H1 (cell line): ENCODE data around the gene EHD2. TPM values are rescaled to one million over a fixed set of nuclear protein-coding genes. Genes with fewer than 3 reads are reported as not detected.

Experiments used
- CTCF ChIA-PET: fragments of 300-600 bp; sonication (Branson Sonifier 250); formaldehyde crosslinking; loops from one replicate; lab custom pipeline; 2021; ENCODE audit not compliant: partially characterized antibody; lab: Charles Lee
- POLR2A ChIA-PET: fragments of 300-600 bp; sonication (Branson Sonifier 250); formaldehyde crosslinking; loops from one replicate; lab custom pipeline; 2021; ENCODE audit warnings: inconsistent platforms; ENCODE audit not compliant: partially characterized antibody; lab: Charles Lee
- DNase-seq, 2 experiments: peaks; one replicate each; pipeline versions ENCODE4 v3.0.0 to v3.0.0-alpha.2; 2010 to 2022; ENCODE audit warnings: low spot score in 2 of 2, low read depth in 1 of 2, mixed read lengths in 1 of 2
- FAIRE-seq: peaks from 2 replicates; lab custom pipeline; 2011; peaks lifted over from hg19 to GRCh38; lab: Jason Lieb, UNC
- H2AFZ ChIP-seq: 2 replicates; pipeline ENCODE4 v1.8.1; 2012; ENCODE audit warnings: low read length, inconsistent platforms
- H2AK5ac ChIP-seq: 2 replicates; pipeline ENCODE4 v1.6.1; 2013; ENCODE audit warnings: low read depth, low read length
- H2BK120ac ChIP-seq: replicated peaks from 2 replicates; pipeline ENCODE3; 2013; ENCODE audit warnings: low read depth, low read length, inconsistent platforms
- H2BK12ac ChIP-seq: 2 replicates; pipeline ENCODE4 v1.6.1; 2013; ENCODE audit warnings: low read depth, low read length
- H2BK15ac ChIP-seq: 2 replicates; pipeline ENCODE4 v1.6.1; 2013; ENCODE audit warnings: low read length
- H2BK20ac ChIP-seq: 2 replicates; pipeline ENCODE4 v1.6.1; 2013; ENCODE audit warnings: low read length
- H2BK5ac ChIP-seq: 2 replicates; pipeline ENCODE4 v1.6.1; 2013; ENCODE audit warnings: low read depth, low read length
- H3K14ac ChIP-seq: 2 replicates; pipeline ENCODE4 v1.6.1; 2013; ENCODE audit warnings: inconsistent platforms; ENCODE audit not compliant: insufficient read length
- H3K18ac ChIP-seq: 2 replicates; pipeline ENCODE4 v1.6.1; 2013; ENCODE audit warnings: low read length; ENCODE audit errors: extremely low read depth
- H3K23ac ChIP-seq: 2 replicates; pipeline ENCODE4 v1.6.1; 2013; ENCODE audit warnings: inconsistent platforms; ENCODE audit not compliant: insufficient read length
- H3K23me2 ChIP-seq: 2 replicates; pipeline ENCODE4 v1.6.1; 2013; ENCODE audit warnings: low read depth, low read length
- H3K27ac ChIP-seq: 2 replicates; pipeline ENCODE4 v1.6.1; 2011; ENCODE audit warnings: low read depth, low read length, inconsistent platforms
- H3K27me3 ChIP-seq, 4 experiments: replicated peaks in 1 of 4; 1 replicate in 1 of 4; 2 replicates in 3 of 4; pipeline versions ENCODE4 v1.6.1 to v1.8.1; 2011 to 2013; ENCODE audit warnings: low read length in 3 of 4, mild to moderate bottlenecking in 3 of 4, inconsistent platforms in 2 of 4, mixed read lengths in 2 of 4, moderate library complexity in 1 of 4; ENCODE audit not compliant: control insufficient read depth in 3 of 4, insufficient read depth in 3 of 4; ENCODE audit errors: extremely low read depth in 1 of 4
- H3K36me3 ChIP-seq, 4 experiments: 2 replicates each; pipeline versions ENCODE4 v1.6.1 to v1.8.1; 2011 to 2013; ENCODE audit warnings: mild to moderate bottlenecking in 4 of 4, low read length in 3 of 4, moderate library complexity in 2 of 4, control low read depth in 1 of 4, inconsistent platforms in 1 of 4; ENCODE audit not compliant: insufficient read depth in 4 of 4, control insufficient read depth in 2 of 4
- H3K4ac ChIP-seq: replicated peaks from 2 replicates; pipeline ENCODE3; 2013; ENCODE audit warnings: low read length, low read depth, mixed read lengths, inconsistent platforms; ENCODE audit not compliant: insufficient read length
- H3K4me1 ChIP-seq, 4 experiments: replicated peaks in 1 of 4; 1 replicate in 1 of 4; 2 replicates in 3 of 4; pipeline versions ENCODE4 v1.6.1 to v1.8.1; 2011 to 2013; ENCODE audit warnings: low read length in 3 of 4, inconsistent platforms in 2 of 4, mixed read lengths in 1 of 4; ENCODE audit not compliant: insufficient read depth in 4 of 4, control insufficient read depth in 3 of 4
- H3K4me2 ChIP-seq, 2 experiments: 2 replicates each; pipeline versions ENCODE4 v1.6.1 to v1.8.1; 2011 to 2013; ENCODE audit warnings: low read depth in 2 of 2, low read length in 2 of 2, control low read depth in 1 of 2, inconsistent platforms in 1 of 2, mild to moderate bottlenecking in 1 of 2; ENCODE audit not compliant: insufficient read depth in 1 of 2
- H3K4me3 ChIP-seq, 4 experiments: fragments of 200-600, 300-600 bp in 1 of 4; sonication (generic), shearing (Covaris generic), sonication (Bioruptor Twin) in 1 of 4; 2 replicates each; pipeline versions ENCODE4 v1.5.1 to v1.8.1; 2011 to 2016; ENCODE audit warnings: low read length in 4 of 4, low read depth in 3 of 4, control low read depth in 2 of 4, inconsistent platforms in 2 of 4, mild to moderate bottlenecking in 2 of 4, mixed read lengths in 1 of 4, moderate library complexity in 1 of 4; ENCODE audit not compliant: insufficient read depth in 2 of 4; ENCODE audit errors: extremely low read depth in 1 of 4
- H3K56ac ChIP-seq: replicated peaks from 2 replicates; pipeline ENCODE3; 2013; ENCODE audit warnings: low read depth, mild to moderate bottlenecking, mixed read lengths, low read length, inconsistent platforms; ENCODE audit not compliant: insufficient read length
- H3K79me1 ChIP-seq: 2 replicates; pipeline ENCODE4 v1.6.1; 2013; ENCODE audit warnings: low read depth, low read length, control low read depth
- H3K79me2 ChIP-seq, 2 experiments: 2 replicates each; pipeline versions ENCODE4 v1.6.1 to v1.8.1; 2012 to 2013; ENCODE audit warnings: low read length in 2 of 2, mild to moderate bottlenecking in 2 of 2, inconsistent platforms in 1 of 2; ENCODE audit not compliant: insufficient read depth in 2 of 2, control insufficient read depth in 1 of 2
- H3K9ac ChIP-seq, 4 experiments: replicated peaks in 1 of 4; 1 replicate in 1 of 4; 2 replicates in 3 of 4; pipeline versions ENCODE4 v1.6.1 to v1.8.1; 2011 to 2013; ENCODE audit warnings: low read depth in 3 of 4, low read length in 3 of 4, control low read depth in 2 of 4, mild to moderate bottlenecking in 2 of 4, moderate library complexity in 2 of 4, inconsistent platforms in 1 of 4; ENCODE audit errors: extremely low read depth in 1 of 4
- H3K9me3 ChIP-seq, 2 experiments: 2 replicates each; pipeline versions ENCODE4 v1.6.1 to v1.8.1; 2012 to 2013; ENCODE audit warnings: mild to moderate bottlenecking in 2 of 2, moderate library complexity in 2 of 2, control low read depth in 1 of 2, inconsistent platforms in 1 of 2, low read depth in 1 of 2, low read length in 1 of 2, mixed read lengths in 1 of 2; ENCODE audit not compliant: insufficient read depth in 2 of 2
- H4K20me1 ChIP-seq, 2 experiments: replicated peaks in 1 of 2; 2 replicates each; pipeline versions ENCODE3 to v1.8.1; 2011 to 2013; ENCODE audit warnings: inconsistent platforms in 2 of 2, low read length in 2 of 2, mild to moderate bottlenecking in 1 of 2; ENCODE audit not compliant: insufficient read depth in 2 of 2, control insufficient read depth in 1 of 2
- H4K5ac ChIP-seq: 2 replicates; pipeline ENCODE4 v1.6.1; 2013; ENCODE audit warnings: low read length, low read depth, mixed read lengths, inconsistent platforms; ENCODE audit not compliant: insufficient read length
- H4K8ac ChIP-seq: 2 replicates; pipeline ENCODE4 v1.8.0; 2013; ENCODE audit warnings: mild to moderate bottlenecking, moderate library complexity, low read length, inconsistent platforms; ENCODE audit not compliant: insufficient read depth; ENCODE audit errors: extremely low read depth
- H4K91ac ChIP-seq: replicated peaks from 2 replicates; pipeline ENCODE3; 2013; ENCODE audit warnings: low read length, mixed read lengths, inconsistent platforms; ENCODE audit not compliant: insufficient read length
- CTBP2 ChIP-seq: IDR thresholded peaks from 2 replicates; pipeline ENCODE4 v1.7.0; 2011; ENCODE audit warnings: borderline replicate concordance, mild to moderate bottlenecking, moderate library complexity, mixed read lengths, low read length; ENCODE audit not compliant: insufficient read depth, insufficient read length
- JUND ChIP-seq: IDR thresholded peaks from 2 replicates; pipeline ENCODE4 v1.6.1; 2011; ENCODE audit warnings: mild to moderate bottlenecking, improper control_type of control experiment, low read length
- KDM1A ChIP-seq: fragments of 200-600, 300-600 bp; sonication (generic); IDR thresholded peaks from 2 replicates; pipeline ENCODE4 v1.7.1; 2016; ENCODE audit warnings: mild to moderate bottlenecking, low read length, borderline replicate concordance
- KDM4A ChIP-seq: IDR thresholded peaks from one replicate; pipeline ENCODE4 v1.7.1; 2012; ENCODE audit warnings: low read depth, mild to moderate bottlenecking, moderate library complexity, low read length, inconsistent platforms; ENCODE audit not compliant: severe bottlenecking
- MAFK ChIP-seq: IDR thresholded peaks from 2 replicates; pipeline ENCODE4 v1.6.1; 2012; ENCODE audit warnings: low read depth, mild to moderate bottlenecking, improper control_type of control experiment, low read length
- RAD21 ChIP-seq, 2 experiments: IDR thresholded peaks in 1 of 2; conservative IDR thresholded peaks in 1 of 2; 2 replicates each; pipeline ENCODE4 v1.6.1; 2011; ENCODE audit warnings: low read depth in 2 of 2, low read length in 2 of 2, improper control_type of control experiment in 1 of 2, inconsistent platforms in 1 of 2, mild to moderate bottlenecking in 1 of 2, moderate library complexity in 1 of 2
- SAP30 ChIP-seq: fragments of 300-600 bp; sonication (generic); IDR thresholded peaks from 2 replicates; pipeline ENCODE4 v1.7.1; 2012; ENCODE audit warnings: low read length, moderate library complexity, mild to moderate bottlenecking, inconsistent platforms; ENCODE audit not compliant: insufficient read depth, insufficient replicate concordance
- SIN3A ChIP-seq, 2 experiments: IDR thresholded peaks in 1 of 2; conservative IDR thresholded peaks in 1 of 2; 2 replicates each; pipeline ENCODE4 v1.6.1; 2011 to 2012; ENCODE audit warnings: low read length in 2 of 2, improper control_type of control experiment in 1 of 2, low read depth in 1 of 2, mild to moderate bottlenecking in 1 of 2
- SUZ12 ChIP-seq: fragments of 200-600 bp; sonication (generic); IDR thresholded peaks from 2 replicates; pipeline ENCODE4 v1.6.1; 2012; ENCODE audit warnings: mild to moderate bottlenecking, inconsistent platforms, low read length, moderate library complexity, mixed read lengths
- YY1 ChIP-seq: IDR thresholded peaks from 2 replicates; pipeline ENCODE4 v1.6.1; 2011; ENCODE audit warnings: low read depth, mild to moderate bottlenecking, low read length
- ZNF274 ChIP-seq: IDR thresholded peaks from 2 replicates; pipeline ENCODE4 v1.7.0; 2012; ENCODE audit warnings: low read length, borderline replicate concordance; ENCODE audit errors: extremely low read depth
- WGBS, 2 experiments: shearing (Covaris generic) in 1 of 2; methylation state at CpG; one replicate each; pipeline versions ENCODE4 v1.1.6 to v1.1.7; 2013 to 2015; ENCODE audit warnings: low lambda C conversion rate in 2 of 2, mixed read lengths in 2 of 2, inconsistent platforms in 1 of 2, low coverage in 1 of 2, missing lambda C conversion rate in 1 of 2; ENCODE audit not compliant: insufficient replicate concordance in 2 of 2, insufficient coverage in 1 of 2, insufficient read length in 1 of 2; ENCODE audit errors: extremely low coverage in 1 of 2, missing lambda C conversion rate in 1 of 2; 5-methylcytosine and 5-hydroxymethylcytosine counted together
- polyA plus RNA-seq, 7 experiments: library from polyadenylated mRNA; depleted of rRNA in 3 of 7; stranded (reverse) in 5 of 7; unstranded in 2 of 7; fragments of >200 nt in 5 of 7; fragments of 200-250 nt in 2 of 7; gene quantifications; 1 replicate in 5 of 7; 2 replicates in 1 of 7; 4 replicates in 1 of 7; pipeline versions ENCODE4 v1.2.1 to v1.2.3, GENCODE V29; 2011 to 2013; ENCODE audit warnings: missing spikeins in 2 of 7, mixed read lengths in 2 of 7
- total RNA-seq: library from RNA; stranded (reverse); fragmentation: NEBNext Ultra II Directional; extraction: Animal tissue kit (Norgen Biotek cat#: 25700); gene quantifications from 2 replicates; pipeline ENCODE4 v1.2.1, GENCODE V29; 2021
- TF ChIP-seq, protein P1 (sequence below): IDR thresholded peaks from 2 replicates; pipeline ENCODE4 v1.6.1; 2011; ENCODE audit warnings: low read depth, mild to moderate bottlenecking, low read length; ENCODE audit not compliant: insufficient read depth

EHD2 gene
- total and polyA plus RNA-seq, 2 of the 8 experiments (the other 6 are each of a cell fraction or from before 2014, with no cell fraction given): 4.5 to 14.3 TPM

GRCh38 chr19:47702671-47703070, 10.6 kb upstream of the EHD2 start:
- Histone ChIP-seq H2AFZ (no peak overlapping the region), H2BK12ac (no peak overlapping the region), H3K36me3 (peaks cover 2 to 23% (median 6%) of the 10 kb centered on the region in 4 experiments; a peak in 6 of 8 replicates), H3K23me2 (no peaks in the 10 kb centered on the region), H3K79me1 (no peaks in the 10 kb centered on the region), H3K79me2 (no peaks in the 10 kb centered on the region), H4K5ac (no peak overlapping the region), H2AK5ac (no peak overlapping the region), H3K4me3 (no peak overlapping the region), H3K27me3 (no peaks in the 10 kb centered on the region), H3K9me3 (no peaks in the 10 kb centered on the region), H4K8ac (no peak overlapping the region; the same call in 1 of the 2 replicates), H3K56ac (no peak overlapping the region), H3K18ac (no peak overlapping the region), H3K4me2 (no peak overlapping the region), H2BK5ac (no peak overlapping the region), H3K4me1 (peaks cover 0 to 2% (median 0%) of the 10 kb centered on the region in 4 experiments; a peak in 1 of 7 replicates), H4K20me1 (peaks cover 2 to 3% of the 10 kb centered on the region in 2 experiments), H3K4ac (no peak overlapping the region), H4K91ac (no peak overlapping the region), H2BK20ac (no peak overlapping the region), H2BK15ac (no peak overlapping the region), H3K23ac (no peak overlapping the region), H2BK120ac (no peak overlapping the region), H3K14ac (no peak overlapping the region), H3K9ac (no peak overlapping the region), H3K27ac (no peak overlapping the region)
- whole genome bisulfite sequencing, 2 experiments: 91% methylated on average over 10 of the region's 18 CpGs; no CpG with 5 or more reads in 1 of the 2 experiments
- POLR2A ChIA-PET: interaction anchor here (1.9 kb wide), 1 partner anchor 43 kb away, joined by 5 read pairs; the partner anchor contains the start of gene NOP53
- DNase-seq (no peak), FAIRE-seq (no peak)
- CTCF ChIA-PET: interaction anchor here (0.7 to 24.9 kb wide), 4 partner anchors 10 to 263 kb away, joined by 3 to 436 read pairs (median 16); partner anchors contain the start of gene EHD2
- TF ChIP-seq ZNF274 (no peak), KDM4A (no peak), YY1 (no peak), JUND (no peak), SAP30 (no peak), MAFK (no peak), RAD21 (IDR thresholded peaks at IDR 0.05 in 1 of 2, conservative IDR thresholded peaks at IDR 0.05 in 1 of 2; ENCODE audit: low read depth in 2 of 2, low read length in 2 of 2) (no peak), SUZ12 (no peak), KDM1A (no peak), CTBP2 (no peak), SIN3A (conservative IDR thresholded peaks at IDR 0.05 in 1 of 2, IDR thresholded peaks at IDR 0.05 in 1 of 2; ENCODE audit: low read depth in 1 of 2, low read length in 2 of 2) (no peak)
- TF ChIP-seq, protein P1, sequence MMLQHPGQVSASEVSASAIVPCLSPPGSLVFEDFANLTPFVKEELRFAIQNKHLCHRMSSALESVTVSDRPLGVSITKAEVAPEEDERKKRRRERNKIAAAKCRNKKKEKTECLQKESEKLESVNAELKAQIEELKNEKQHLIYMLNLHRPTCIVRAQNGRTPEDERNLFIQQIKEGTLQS: no peak
